GM18868 (cell line): Measurements from ENCODE around the gene TLL1.

ENCODE experiments used
- ATAC-seq: cut with Tn5 transposase; IDR thresholded peaks from one replicate; pipeline ENCODE4 v1.9.1; 2021; ENCODE audit warnings: mild to moderate bottlenecking, moderate library complexity; ENCODE audit not compliant: unreplicated experiment

Gene TLL1

GRCh38 chr4:166143227-166143626, 270.2 kb downstream of the TLL1 start:
- ATAC-seq, result no peak

- no peak for ATAC-seq
Observed at GRCh38 chr4:166144607-166145006, 271.6 kb downstream of the TLL1 start.

GRCh38 chr4:166146806-166147540, 273.9 kb downstream of the TLL1 start:
- ATAC-seq, result no peak
